Fibroblast of villous mesenchyme (primary cell): ENCODE results near the gene AURKAIP1. TPM values are rescaled to one million over a fixed set of nuclear protein-coding genes. Genes with fewer than 3 reads are reported as not detected.

Source experiments
- DNase-seq: peaks from one replicate; pipeline ENCODE4 v3.0.0-alpha.2; 2010; ENCODE audit warnings: low read depth
- H3K4me3 ChIP-seq: 2 replicates; pipeline ENCODE4 v1.5.1; 2011; ENCODE audit warnings: low read depth, mild to moderate bottlenecking, low read length
- CTCF ChIP-seq: IDR thresholded peaks from 2 replicates; pipeline ENCODE4 v1.5.1; 2012; ENCODE audit warnings: low read depth, mild to moderate bottlenecking, low read length; ENCODE audit not compliant: insufficient read depth
- total RNA-seq: library from RNA; depleted of rRNA; stranded (reverse); fragments of >200 nt; gene quantifications from 2 replicates; pipeline ENCODE4 v1.2.3, GENCODE V29; 2012

Gene AURKAIP1
- total RNA-seq, 1 donor, result 94.1 TPM

DNA sequence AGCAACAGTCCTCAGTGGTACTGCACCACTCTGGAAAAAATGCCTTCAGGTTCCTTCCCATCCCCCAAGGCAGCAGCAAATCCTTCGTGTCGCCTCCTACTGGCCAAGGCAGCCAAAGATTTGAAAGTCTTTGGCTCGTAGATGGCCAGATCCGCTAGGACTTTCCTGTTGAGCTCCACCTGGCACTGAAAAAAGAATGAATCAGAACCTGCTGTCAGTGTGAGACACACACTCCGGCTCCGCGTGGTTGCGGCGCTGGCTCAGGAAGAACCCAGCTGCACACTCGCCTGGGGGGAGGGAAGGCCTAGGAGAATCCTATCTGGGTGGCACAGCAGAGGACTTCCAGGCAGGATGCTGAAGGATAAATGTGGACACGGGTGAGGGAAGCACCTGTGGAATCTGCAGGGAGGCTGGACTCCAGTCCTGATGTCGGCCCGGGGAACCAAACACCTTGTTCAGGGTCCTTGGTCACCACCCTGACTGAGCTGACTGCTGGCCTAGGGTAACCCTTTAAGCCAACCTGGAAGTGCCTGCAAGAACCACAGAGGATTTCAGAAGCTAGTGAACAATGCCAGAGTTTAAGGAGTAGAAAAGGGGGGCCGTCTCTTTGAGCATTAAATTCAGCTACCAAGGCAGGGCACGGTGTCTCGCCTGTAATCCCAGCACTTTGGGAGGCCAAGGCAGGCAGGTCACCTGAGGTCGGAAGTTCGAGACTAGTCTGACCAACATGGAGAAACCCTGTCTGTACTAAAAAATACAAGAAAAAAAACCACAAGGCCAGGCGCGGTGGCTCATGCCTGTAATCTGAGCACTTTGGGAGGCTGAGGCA is 27.3 kb upstream of the AURKAIP1 start:
- H3K4me3 ChIP-seq, result no peak overlapping the region
- peak; percentile 46 for DNase-seq
- peak; percentile 66 for TF ChIP-seq CTCF

- no peak for TF ChIP-seq CTCF
- no peak overlapping the region for H3K4me3 ChIP-seq
- no peak for DNase-seq
Measured at GRCh38 chr1:1401457-1402010, 26.5 kb upstream of the AURKAIP1 start.

DNA sequence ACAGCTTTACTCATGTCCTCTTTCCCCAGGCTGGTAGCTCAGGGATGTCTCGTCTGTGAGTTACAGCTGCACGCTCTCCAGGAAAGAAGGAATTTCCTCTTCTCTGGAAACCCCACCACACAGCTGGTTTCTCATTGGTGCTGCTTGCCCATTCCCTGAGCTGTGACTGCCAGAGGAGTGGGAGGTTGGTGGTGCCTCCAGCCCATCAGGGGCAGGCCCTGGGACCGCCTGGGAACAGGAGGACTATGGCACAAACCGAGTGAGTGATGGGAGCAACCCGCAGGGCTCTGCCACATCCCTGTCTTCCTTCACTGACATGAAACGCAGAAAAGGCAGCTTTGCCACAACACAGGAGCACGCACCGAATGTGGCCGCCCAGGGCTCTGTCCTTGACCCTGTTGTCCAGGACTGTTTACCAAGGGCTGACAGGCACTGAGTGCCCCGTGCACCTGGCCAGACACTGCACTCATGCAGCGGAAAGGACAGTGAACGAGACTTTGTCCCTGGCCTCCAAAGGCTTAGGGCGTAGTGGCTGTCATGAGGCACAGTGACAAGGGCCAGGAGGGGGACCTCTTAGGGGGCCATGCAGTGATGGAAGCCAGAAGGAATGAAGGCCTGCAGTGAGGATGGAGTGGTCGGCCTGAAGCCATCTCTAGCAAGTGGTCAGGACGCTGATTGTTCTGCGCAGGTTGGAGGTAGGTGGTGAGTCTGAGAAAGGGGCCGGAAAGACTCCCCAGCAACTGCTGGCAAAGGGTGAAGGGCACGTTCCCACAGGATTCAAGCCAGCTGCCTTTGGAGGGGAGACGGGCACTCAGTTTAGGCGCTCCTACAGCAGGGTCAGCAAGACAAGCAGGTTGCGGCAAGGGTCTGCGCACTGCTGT is 25.8 kb upstream of the AURKAIP1 start:
- H3K4me3 ChIP-seq, result peak overlapping the region; percentile 98
- DNase-seq, result no peak
- no peak for TF ChIP-seq CTCF

- peak; percentile 50 for DNase-seq
- peak overlapping the region; percentile 98 for H3K4me3 ChIP-seq
- no peak for TF ChIP-seq CTCF
Measured at GRCh38 chr1:1399872-1400575, 25.0 kb upstream of the AURKAIP1 start.

- peak within 1 kb of the TSS; percentile 98 for H3K4me3 ChIP-seq
- peak; percentile 56 for TF ChIP-seq CTCF
- DNase-seq, result peak; percentile 98
Measured at GRCh38 chr1:1399187-1399871, 24.3 kb upstream of the AURKAIP1 start, which contains the start of gene CCNL2. Gene CCNL2 (minus strand): TSS chr1:1399335. CDS start chr1:1399306, 29 bp downstream.
